Glomerular visceral epithelial cell (primary cell): ENCODE results near the gene ALOX15.
"Not testable (repeated sequence)": the region's sequence is repeated elsewhere in the genome, so short reads cannot be mapped to it uniquely, and the experiment has no call there.

Experiments
- DNase-seq: peaks from one replicate; pipeline ENCODE4 v3.0.0-alpha.2; 2016; ENCODE audit errors: extremely low spot score

ALOX15 gene, protein sequence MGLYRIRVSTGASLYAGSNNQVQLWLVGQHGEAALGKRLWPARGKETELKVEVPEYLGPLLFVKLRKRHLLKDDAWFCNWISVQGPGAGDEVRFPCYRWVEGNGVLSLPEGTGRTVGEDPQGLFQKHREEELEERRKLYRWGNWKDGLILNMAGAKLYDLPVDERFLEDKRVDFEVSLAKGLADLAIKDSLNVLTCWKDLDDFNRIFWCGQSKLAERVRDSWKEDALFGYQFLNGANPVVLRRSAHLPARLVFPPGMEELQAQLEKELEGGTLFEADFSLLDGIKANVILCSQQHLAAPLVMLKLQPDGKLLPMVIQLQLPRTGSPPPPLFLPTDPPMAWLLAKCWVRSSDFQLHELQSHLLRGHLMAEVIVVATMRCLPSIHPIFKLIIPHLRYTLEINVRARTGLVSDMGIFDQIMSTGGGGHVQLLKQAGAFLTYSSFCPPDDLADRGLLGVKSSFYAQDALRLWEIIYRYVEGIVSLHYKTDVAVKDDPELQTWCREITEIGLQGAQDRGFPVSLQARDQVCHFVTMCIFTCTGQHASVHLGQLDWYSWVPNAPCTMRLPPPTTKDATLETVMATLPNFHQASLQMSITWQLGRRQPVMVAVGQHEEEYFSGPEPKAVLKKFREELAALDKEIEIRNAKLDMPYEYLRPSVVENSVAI

DNA sequence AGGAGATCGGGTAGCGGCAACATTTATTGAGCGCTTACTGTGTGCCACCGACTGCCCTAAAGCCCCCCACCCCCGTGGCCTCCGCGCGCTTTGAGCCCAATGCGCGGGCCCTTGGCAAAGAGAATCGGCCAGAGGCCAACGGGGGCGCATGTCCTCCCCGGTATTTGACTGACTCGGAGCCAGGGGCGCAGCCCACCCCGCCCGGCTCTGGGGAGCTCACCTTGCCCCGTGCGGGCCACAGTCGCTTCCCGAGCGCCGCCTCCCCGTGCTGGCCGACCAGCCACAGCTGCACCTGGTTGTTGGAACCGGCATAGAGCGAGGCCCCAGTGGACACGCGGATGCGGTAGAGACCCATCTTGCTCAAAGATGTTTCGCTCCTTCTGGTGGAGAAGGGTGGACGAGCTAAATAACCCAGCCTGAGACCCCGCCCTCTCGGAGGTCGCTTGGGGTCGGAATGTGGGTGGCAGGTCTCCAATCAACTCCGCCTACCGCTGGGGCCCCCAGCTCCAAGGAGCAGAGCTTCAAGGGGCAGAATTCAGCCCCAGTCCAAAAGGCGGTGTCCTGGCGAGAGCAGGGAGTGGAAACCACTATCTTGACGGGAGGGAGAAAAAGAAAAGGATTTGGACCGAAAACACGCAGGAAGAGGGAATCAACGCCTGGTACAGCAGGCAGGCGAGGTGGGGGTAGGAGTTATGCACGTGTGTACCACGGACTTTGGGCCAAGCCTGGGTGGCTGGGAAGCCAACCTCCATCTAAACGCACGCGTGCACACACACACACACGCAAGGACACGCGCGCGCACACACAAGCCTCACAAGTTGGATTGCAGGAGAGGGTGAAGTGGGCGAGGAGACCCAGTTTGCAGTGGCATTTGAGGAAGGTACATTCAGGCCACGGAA is at the start of gene ALOX15:
ALOX15 (minus strand) TSS at position 382 of the 899 bp plus-strand sequence; CDS start at position 355, 27 bp downstream.
- DNase-seq: no peak

DNA sequence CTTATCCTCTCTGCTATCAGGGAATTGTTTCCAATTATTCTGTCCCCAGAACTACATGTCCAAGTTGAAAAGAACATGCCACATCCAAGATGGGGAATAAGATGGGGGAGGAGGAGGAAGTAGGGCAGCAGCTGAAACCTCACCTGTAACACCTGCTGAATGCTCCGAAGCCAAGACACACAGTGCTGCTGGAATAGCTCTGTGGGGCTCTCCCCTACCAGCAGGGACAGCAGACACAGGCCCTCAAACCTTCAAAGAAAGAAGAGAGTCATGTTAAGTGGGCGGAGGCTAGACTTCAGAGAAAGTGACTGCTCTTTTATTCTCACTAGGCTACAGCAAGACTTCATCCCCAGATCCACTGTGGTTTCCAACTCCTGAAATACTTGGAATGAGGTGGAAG is 49.3 kb upstream of the ALOX15 start:
- DNase-seq: no peak

DNA sequence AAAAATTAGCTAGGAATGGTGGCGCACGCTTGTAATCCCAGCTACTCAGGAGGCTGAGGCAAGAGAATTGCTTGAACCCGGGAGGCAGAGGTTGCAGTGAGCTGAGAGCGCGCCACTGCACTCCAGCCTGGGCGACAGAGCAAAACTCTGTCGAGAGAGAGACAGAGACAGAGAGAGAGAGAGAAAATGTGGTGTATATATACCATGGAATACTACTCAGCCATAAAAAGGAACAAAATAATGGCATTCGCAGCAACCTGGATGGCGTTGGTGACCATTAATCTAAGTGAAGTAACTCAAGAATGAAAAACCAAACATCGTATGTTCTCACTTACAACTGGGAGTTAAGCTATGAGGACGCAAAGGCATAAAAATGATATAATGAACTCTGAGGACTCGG is 48.4 kb upstream of the ALOX15 start:
- DNase-seq: not testable (repeated sequence)

DNA sequence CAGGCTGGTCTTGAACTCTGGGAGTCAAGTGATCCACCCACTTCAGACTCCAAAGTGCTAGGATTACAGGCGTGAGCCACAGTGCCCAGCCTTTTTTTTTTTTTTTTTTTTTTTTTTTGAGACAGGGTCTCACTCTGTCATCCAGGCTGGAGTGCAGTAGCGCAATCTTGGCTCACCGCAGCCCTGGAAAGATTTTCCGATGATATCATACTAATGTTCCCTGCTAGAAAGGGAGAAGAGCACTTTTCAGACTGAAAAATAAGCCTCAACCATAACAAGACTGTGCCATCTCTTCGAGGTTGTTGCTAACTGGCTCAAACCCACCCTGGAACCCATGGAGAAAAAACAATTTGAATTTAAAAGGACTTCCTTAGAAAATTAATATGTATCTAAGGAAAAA is 42.3 kb upstream of the ALOX15 start:
- not testable (repeated sequence) for DNase-seq

DNA sequence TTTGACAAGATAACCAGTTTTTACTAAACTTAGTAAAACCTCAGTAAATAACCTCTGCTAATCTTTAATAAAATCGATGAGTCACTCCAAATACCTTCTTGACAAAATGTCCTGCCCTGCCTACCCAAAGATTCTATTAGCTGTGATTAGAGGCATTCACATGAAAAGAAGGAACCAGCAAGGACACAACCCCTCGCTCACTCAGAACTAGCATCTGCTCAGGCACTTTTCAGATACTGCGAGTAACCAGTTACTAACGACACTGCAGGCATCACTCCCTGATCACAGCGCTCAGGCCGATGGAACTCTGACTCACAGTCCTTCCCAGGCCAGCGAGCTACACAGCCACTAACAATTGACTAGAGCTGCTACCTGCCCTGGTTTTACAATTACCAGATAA is 38.2 kb upstream of the ALOX15 start:
- DNase-seq: peak; percentile 85

DNA sequence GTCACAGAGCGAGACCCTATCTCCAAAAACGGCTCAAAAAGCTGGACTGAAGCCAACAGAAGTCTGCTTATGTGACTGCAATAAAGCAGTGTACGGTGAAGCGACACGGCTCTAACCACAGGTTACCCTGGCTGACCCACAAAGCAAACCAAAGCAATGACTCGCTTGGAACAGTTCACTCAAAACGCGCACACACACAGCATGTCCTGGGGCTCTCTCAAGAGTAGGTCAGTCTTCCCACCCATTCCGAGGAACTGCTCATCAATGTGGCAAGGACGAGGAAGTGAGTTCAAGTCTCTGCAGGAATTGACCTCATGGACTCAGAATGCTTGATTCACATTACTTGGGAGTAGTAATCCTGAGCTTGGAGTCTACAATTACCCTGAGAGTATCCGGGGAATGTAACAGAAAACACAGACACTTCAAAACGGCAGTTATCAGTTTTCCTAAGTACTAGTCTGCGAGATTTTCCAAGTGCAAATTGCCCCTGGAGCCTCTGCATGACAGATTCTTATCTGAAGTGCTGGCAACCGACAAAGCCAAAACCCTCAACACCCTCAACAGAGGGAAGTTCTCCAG is 37.1 kb upstream of the ALOX15 start:
- peak; percentile 84 for DNase-seq

DNA sequence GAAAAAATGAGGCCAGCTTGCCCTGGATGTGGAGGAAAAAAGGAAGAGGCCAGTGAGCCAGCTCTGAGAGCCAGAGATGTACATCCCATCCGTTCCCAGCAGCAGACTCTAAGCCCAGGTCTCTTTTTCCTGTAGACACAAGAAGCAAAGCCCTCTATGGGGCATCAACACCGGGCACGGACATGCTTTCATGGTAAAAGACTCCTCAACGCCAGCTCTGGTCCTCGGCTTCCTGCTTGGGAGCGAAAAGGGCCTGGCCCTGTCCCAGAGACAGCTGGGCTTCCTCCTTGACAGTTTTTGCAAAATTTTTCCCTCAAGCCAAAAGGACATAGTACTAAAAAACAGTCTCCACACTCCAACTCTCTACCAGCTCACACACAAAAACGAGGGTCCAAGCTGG is 35.3 kb upstream of the ALOX15 start:
- DNase-seq: no peak

DNA sequence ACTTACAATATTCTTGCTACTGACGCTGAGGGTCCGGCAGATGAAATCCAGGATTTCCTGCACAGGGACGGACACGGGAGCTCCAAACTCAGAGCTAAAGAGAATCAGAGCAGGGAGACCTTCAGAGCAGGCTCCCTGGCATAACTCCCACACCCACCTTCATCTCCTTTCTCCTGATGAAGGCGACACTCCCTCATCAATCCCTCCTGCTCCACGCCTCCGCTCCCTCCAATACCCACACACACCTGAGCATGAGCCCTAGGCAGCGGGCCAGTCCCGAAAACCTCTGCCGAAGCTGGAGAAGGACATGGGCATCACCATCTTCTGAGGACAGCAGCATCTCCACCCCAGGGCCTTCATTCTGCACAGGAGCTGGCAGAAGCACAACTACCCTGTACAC is 34.3 kb upstream of the ALOX15 start:
- DNase-seq: no peak

DNA sequence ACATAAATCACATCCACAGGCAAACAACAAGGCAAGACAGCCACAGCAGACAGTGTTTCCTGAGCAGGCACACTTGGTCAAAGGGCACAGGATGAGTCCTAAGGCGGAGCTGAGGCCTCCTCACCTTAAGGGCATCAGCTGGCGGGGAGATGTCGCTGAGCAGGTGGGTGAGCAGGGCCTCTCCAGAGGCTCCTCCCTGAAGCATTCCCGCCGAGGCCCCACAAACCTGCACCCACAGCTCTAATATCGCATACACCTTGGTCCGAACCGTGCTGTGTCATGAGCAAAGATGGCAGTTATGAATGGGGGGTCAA is 33.2 kb upstream of the ALOX15 start:
- DNase-seq: no peak

DNA sequence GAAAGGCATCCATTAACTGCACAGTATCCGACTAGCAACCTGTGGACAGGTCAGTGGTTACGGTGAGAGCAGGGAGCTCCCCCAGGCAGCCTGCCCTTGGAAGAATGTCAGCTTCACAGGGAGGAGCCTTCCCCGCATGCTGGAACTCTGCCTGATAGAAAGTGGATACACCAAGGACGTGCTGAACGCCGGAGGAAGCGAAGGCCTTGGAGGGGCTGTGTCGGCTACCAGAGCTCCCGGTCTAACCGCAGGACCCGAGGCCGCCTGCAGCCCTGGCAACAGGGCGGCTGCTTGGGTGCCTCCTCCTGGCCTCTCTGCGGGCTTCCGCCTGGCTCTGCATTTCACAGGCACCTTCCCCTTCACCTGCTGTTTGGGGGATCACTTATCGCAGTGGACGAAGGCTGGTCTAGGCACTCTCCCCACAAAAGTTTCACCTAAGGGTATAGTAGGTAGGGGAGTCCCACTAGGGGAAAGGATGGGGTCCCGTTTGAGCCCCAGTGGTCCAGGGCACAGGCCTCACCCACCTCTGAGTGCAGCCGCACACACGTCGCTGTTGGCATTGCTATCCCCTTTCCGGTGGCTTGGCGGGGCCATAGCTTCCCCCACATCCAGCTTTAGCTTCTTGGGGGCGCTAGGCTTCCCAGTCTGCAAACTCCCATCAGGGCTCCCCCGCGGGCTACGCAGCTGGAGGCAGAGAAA is 32.7 kb upstream of the ALOX15 start:
- no peak for DNase-seq

DNA sequence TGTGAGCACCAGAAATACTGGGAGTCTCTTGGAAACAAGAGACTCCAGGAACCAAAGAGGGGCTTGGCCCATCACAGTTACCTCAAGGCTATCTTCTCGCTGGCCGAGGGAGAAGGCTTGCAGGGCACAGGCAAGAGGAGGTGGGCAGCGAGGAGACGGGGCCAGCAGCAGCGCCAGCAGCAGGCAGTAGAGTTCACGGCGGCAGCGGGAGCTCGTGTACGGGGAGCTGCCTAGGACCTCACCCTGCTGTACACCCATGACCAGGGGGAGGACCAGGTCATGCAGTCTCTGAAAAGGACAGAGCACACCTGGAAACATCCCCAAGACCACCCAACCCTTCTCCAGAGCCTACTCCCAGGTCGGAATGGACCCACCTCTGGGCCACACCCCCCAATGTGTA is 31.7 kb upstream of the ALOX15 start:
- no peak for DNase-seq

DNA sequence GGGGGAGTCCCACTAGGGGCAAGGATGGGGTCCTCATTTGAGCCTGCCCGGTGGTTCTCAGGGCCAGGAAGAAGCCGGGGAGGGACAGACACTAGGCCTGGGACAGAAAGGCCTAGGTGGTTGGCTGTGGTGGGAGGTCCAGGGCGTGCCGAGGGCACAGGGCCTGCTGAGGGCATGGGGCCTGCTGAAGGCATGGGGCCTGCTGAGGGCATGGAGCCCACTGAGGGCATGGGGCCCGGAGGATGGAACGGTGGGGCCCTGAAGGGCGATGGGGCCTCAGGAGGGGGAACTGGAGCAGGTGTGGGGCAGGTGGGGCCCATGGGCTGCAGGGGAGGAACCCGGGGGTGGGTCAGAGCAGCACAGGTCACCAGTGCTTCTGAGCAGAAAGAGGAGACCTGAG is 31.3 kb upstream of the ALOX15 start:
- no peak for DNase-seq

DNA sequence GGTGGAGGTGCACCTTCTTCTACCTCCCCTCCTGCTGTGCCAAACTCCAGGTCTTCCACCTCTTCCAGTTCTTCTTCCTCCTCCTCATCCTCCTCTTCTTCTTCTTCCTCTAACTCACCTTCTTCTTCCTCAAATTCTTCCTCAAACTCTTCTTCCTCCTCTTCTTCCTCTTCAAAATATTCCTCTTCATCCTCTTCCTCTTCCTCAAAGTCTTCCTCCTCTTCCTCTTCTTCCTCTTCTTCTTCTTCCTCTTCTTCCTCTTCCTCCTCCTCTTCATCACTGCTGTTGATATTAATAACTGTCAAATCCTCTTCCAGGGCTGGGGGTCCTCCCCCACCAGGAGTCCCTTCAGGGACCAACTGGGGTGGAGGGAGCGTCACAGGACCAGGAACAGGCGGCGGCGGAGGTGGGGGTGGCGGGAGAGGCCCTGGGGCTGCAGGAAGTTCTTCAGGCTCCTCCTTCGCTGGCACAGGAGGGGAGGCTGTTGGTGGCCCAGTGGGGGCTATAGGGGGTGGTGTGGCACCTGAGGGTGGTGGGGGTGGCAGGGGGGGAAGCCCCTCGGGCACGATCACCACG is 30.7 kb upstream of the ALOX15 start:
- no peak for DNase-seq

DNA sequence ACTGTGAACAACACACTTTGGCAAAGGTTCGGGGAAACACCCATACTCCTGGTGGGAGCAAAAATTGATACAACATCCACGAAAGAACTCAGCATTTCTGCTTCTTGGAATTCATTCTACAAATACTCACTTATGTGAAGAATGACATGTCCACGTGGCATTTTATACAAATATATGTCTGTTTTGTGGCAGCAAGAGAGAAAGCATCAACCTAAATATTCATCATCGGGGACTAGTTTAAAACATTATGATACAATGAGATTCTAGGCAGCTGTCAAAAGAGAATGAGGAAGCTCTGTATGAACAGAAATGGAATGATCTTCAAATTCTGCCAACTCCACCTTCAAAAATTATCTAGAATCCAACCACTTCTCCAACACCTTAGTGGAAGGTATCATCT is 25.7 kb upstream of the ALOX15 start:
- no peak for DNase-seq

DNA sequence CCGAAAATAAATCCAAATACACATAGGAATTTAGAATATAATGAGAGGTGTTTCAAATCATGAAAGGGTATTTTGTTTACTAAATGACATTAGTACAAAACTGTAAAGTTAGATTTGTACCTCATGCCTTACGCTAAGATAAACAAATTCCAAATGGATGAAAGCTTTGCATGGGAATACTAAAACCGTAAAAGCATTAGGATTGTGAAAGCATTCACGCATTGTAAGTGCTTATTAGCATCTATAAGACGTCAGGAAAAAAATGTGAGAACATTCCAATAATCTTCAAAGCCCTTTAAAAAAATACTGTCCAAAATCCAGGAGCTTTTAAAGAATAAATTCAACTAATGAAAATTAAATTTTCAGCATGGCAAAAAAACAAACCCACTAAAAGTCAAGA is 24.8 kb upstream of the ALOX15 start:
- no peak for DNase-seq

DNA sequence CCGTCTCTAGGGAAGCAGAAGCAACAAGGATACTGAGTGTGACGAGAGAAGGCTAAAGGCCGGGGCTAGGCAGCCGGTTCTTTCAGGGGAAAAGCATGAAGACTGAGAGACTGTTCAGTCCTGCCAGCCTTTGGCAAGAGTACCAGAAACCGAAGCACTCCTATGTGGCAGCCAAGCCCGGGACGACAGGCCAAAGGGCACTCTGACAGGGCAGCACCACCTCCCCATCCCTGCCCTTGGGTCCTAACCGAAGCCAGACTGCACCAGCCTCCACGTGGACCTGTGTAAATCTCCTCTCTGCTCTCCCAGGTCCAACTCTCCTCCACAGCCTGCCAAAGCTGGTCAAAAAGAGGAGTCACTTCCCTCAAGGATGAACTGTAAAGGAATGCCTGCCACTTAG is 23.5 kb upstream of the ALOX15 start:
- DNase-seq: no peak

DNA sequence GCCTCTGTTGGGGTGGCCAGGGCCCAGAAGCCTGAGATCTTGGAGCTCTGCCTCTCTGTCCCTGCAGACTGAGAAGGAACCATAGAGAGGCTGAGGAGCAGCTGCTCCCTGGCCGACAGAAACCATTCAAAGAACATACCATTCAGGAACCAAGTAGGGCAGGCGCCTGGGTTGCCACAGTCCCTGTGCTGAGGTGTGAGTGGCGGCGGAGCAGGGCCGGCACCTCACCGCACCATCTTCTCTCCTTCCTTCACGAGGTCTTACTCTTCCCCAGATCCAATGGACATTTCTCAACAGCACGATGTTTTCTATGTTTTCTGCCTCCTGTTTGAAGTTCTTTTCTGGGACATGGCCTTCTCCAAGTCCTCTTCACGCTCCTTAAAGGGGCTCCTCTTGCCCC is 22.8 kb upstream of the ALOX15 start:
- no peak for DNase-seq

DNA sequence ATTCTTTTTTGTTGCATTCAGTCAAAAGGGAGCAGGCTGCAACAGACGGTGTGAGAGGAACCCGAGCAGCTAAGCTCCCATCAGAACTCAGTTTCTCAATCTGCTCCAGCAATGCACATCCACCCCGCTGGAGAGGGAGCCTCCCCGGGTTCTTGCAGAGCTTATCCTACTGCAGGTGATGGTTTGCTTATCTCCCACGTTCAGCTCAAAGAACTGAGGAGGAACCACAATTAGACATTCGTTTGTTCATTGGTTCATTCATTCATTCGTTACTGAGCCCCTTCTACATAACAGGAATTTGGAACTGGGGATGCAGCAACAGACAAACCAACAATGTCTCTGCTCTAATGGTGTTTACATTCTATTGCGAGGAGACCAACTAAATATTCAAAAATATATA is 22.2 kb upstream of the ALOX15 start:
- DNase-seq: no peak

DNA sequence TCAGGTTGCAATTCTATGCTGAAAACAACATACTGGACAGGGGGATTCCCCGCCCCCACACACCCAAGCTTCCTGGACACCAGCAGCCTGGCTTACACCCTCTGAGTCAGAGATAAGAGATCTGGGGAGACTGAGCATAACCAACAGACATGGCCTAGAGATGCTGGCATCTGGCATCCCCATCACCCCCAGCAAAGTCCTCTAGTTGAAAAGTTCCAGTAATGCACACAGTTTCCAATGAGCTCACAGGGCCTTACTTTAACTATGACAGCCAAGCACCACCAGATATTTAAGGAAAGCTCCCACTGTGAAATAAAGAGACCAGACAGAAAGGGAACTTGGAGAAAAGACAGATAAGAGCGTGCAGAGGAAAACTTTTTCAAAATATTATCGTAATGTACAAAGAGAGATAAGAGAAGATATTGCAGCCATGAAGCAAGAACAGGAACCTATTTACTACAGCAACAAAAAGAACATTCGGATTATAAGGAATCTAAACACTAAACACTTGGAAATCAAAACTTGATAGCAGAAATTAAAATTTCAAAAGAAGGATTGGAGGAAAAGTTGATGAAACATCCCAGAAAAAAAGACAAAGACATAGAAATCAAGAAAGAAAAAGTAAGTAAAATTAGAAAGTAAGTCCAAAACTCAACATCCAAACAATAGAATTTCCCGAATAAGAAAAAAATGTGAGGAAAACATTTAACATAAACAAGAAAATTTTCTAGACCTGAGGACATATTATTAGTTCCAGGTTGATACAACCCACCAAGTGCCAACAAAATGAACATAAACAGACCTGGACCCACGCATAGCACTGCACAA is 17.2 kb upstream of the ALOX15 start:
- DNase-seq: peak; percentile 41

DNA sequence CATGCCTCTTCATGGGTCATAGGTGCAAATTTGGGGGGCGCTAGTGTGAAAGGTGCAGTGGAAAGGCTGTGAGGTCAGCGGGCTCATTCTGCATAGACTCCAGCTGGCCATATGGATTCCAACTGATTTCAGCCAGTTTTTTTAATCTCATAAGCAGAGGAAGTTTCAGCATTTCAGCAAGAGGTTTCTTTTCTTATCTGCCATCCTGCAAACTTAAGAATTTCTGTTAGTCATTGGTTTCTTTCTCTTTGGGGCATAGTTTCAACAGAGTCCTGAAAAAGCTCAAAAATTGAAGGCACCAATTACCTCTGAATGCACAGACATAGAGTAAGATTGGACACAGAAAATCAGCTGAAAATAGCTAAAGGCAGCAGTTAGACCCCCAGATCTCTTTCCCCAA is 16.2 kb upstream of the ALOX15 start:
- DNase-seq: no peak
